ENCODE measurements around the gene C2CD4C. TPM values are rescaled to one million over a fixed set of nuclear protein-coding genes. Genes with fewer than 3 reads are reported as not detected.
A peak's percentile ranks its signal among the peaks of the same experiment; 100 is the strongest.

Gene C2CD4C
- total and polyA plus RNA-seq, 4 donors = 0.88 to 1.1 TPM; not detected in 2

DNA sequence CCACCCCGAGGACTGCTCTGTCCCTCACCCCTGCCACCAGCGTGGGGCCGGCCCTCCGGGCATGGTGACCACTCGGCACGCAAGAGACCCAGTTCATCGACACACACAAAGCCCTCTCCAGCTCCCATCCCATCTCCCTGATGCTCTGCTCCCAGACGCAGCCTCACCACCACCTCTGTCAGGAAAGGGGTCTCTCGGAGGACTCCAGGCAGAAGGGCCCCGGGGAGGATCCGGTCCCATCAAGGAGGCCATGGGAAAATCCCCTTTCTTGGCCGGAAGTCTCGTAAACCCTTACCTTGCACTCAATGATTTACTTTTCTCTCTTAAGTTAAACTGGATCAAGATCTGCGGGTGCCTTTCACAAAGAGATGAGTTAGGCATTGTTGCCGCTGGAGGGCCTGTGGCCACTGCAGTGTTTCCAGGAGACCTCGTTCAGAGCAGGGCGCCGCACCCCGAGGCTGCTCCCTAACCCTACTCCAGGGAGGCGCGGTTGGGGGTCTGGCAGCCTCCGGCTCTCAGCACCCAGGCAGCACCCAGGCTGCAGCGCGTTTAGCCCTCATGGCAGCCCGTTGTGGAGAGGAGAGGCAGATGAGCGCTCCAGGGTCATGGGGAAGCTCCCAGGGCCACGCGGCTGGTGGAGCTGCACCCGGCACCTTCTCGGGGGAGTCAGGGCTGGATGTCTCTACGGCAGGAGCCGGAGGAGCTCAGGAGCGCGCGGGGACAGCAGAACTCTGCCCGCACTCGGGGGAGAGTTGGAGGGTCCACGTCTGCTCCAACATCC, 31.0 kb downstream of the C2CD4C start:
- H3K4me3 ChIP-seq (ENCODE audit: low read length in 2 of 2) = no peak overlapping the region
- H3K4me1 ChIP-seq (ENCODE audit: control insufficient read depth in 1 of 2, insufficient read depth in 2 of 2, low read length in 2 of 2) = no peaks in the 10 kb centered on the region
- H3K27ac ChIP-seq (ENCODE audit: low read depth in 1 of 2, low read length in 2 of 2) = no peak overlapping the region
- no peaks in the 10 kb centered on the region for H3K27me3 ChIP-seq (ENCODE audit: control insufficient read depth in 1 of 2, insufficient read depth in 2 of 2, low read length in 1 of 2)
- ATAC-seq (ENCODE audit: low FRiP score) = peak; percentile 33
- H3K9me3 ChIP-seq (ENCODE audit: control insufficient read depth, low read length) = no peaks in the 10 kb centered on the region
- intact Hi-C loops (cut with DNase I) = no loop called here
- H3K36me3 ChIP-seq (ENCODE audit: control insufficient read depth in 1 of 2, insufficient read depth in 2 of 2, low read length in 1 of 2) = no peaks in the 10 kb centered on the region
- peak in 1 of 2 donors; percentile 30 for DNase-seq
- WGBS, 2 donors = 67 to 71% methylated on average over 38 of the region's 38 CpGs

DNA sequence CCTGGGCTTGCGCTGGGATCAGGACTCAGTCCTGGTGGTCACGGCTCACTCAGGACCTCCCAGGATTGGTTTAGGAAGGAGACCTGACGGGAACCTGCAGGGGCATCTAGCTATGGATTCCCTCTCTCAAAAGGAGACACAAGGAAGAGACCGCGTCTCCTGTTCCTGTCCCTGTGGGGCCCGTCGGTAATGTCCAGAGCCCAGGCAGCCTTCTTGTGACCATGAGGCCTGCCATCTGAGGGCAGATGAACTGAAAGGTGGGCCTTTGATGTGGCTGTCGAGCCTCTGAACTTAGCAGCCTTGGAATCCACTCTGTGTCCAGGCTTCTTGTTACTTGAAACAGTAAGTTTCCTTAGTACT, 32.9 kb downstream of the C2CD4C start:
- ATAC-seq (ENCODE audit: low FRiP score) = no peak
- Histone ChIP-seq H3K27me3 (ENCODE audit: control insufficient read depth in 1 of 2, insufficient read depth in 2 of 2, low read length in 1 of 2) (no peaks in the 10 kb centered on the region), H3K4me3 (ENCODE audit: low read length in 2 of 2) (no peak overlapping the region), H3K9me3 (ENCODE audit: control insufficient read depth, low read length) (no peaks in the 10 kb centered on the region), H3K27ac (ENCODE audit: low read depth in 1 of 2, low read length in 2 of 2) (no peak overlapping the region), H3K4me1 (ENCODE audit: control insufficient read depth in 1 of 2, insufficient read depth in 2 of 2, low read length in 2 of 2) (no peaks in the 10 kb centered on the region), H3K36me3 (ENCODE audit: control insufficient read depth in 1 of 2, insufficient read depth in 2 of 2, low read length in 1 of 2) (no peaks in the 10 kb centered on the region)
- no peak for DNase-seq
- intact Hi-C loops (cut with DNase I) = no loop called here
- WGBS, 2 donors = 89 to 90% methylated on average over 8 of the region's 8 CpGs

DNA sequence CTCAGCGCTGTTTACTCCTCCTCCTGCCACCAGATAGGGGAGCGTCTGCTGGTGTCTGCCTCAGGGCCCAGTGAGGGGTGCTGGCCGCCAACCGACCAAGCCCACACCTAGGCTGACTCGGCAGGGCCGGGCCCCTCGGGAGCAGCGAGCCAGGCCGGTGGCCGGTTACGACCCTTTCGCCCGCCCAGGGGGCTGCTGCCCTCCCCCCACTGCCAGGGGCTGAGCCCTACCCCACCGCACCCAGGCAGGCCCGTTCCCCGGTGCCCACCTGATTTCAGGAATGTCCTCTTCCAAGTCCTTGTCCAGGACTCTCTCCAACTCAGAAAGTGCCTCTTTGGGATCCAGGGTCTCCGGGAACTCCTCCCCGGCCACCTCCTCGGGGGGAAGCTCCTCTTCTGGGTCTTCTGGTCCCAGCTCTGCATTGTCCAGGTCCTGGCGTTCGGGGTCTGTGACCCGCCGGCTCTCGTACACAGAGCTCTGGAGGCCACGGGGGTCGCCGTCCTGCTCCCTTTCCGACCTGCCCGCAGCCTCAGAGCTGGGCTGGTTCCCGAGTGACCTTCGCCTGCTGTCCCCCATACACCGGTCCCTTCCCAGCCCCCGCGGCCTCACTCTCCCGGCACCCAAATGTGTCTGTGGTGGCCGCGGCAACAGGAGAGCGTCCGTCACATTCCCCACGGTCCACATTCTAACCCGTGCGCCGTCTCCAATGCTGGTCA, 33.4 kb downstream of the C2CD4C start:
- Histone ChIP-seq H3K36me3 (ENCODE audit: control insufficient read depth in 1 of 2, insufficient read depth in 2 of 2, low read length in 1 of 2) (no peaks in the 10 kb centered on the region), H3K4me1 (ENCODE audit: control insufficient read depth in 1 of 2, insufficient read depth in 2 of 2, low read length in 2 of 2) (no peaks in the 10 kb centered on the region), H3K27ac (ENCODE audit: low read depth in 1 of 2, low read length in 2 of 2) (no peak overlapping the region), H3K27me3 (ENCODE audit: control insufficient read depth in 1 of 2, insufficient read depth in 2 of 2, low read length in 1 of 2) (no peaks in the 10 kb centered on the region), H3K9me3 (ENCODE audit: control insufficient read depth, low read length) (no peaks in the 10 kb centered on the region), H3K4me3 (ENCODE audit: low read length in 2 of 2) (no peak overlapping the region)
- WGBS, 2 donors = 77 to 80% methylated on average over 42 to 43 of the region's 43 CpGs
- ATAC-seq (ENCODE audit: low FRiP score) (no peak), DNase-seq (peak in 1 of 2 donors; percentile 23)
- intact Hi-C loops (cut with DNase I) = no loop called here

DNA sequence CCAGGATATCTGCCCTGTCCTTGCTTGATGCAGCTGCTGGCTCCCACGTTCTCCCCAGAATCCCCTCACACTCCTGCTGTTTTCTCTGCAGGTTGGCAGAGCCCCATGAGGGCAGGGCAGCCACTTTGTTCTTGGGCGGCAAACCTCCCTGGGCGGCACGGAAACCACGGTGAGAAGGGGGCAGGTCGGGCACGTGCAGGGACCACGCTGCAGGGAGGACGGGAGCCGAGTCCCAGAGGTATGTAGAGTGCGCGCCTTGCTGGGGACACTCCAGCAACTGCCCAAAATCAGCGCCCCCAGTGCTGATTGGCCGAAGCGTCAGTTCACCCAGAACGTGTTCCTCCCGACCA, 34.1 kb downstream of the C2CD4C start:
- Histone ChIP-seq H3K9me3 (ENCODE audit: control insufficient read depth, low read length) (no peaks in the 10 kb centered on the region), H3K27ac (ENCODE audit: low read depth in 1 of 2, low read length in 2 of 2) (no peak overlapping the region), H3K4me1 (ENCODE audit: control insufficient read depth in 1 of 2, insufficient read depth in 2 of 2, low read length in 2 of 2) (no peaks in the 10 kb centered on the region), H3K4me3 (ENCODE audit: low read length in 2 of 2) (no peak overlapping the region), H3K36me3 (ENCODE audit: control insufficient read depth in 1 of 2, insufficient read depth in 2 of 2, low read length in 1 of 2) (no peaks in the 10 kb centered on the region), H3K27me3 (ENCODE audit: control insufficient read depth in 1 of 2, insufficient read depth in 2 of 2, low read length in 1 of 2) (no peaks in the 10 kb centered on the region)
- no peak for ATAC-seq (ENCODE audit: low FRiP score)
- DNase-seq = peak in 1 of 2 donors; percentile 30
- intact Hi-C loops (cut with DNase I) = no loop called here
- 70 to 71% methylated on average over 17 of the region's 17 CpGs for WGBS, 2 donors

DNA sequence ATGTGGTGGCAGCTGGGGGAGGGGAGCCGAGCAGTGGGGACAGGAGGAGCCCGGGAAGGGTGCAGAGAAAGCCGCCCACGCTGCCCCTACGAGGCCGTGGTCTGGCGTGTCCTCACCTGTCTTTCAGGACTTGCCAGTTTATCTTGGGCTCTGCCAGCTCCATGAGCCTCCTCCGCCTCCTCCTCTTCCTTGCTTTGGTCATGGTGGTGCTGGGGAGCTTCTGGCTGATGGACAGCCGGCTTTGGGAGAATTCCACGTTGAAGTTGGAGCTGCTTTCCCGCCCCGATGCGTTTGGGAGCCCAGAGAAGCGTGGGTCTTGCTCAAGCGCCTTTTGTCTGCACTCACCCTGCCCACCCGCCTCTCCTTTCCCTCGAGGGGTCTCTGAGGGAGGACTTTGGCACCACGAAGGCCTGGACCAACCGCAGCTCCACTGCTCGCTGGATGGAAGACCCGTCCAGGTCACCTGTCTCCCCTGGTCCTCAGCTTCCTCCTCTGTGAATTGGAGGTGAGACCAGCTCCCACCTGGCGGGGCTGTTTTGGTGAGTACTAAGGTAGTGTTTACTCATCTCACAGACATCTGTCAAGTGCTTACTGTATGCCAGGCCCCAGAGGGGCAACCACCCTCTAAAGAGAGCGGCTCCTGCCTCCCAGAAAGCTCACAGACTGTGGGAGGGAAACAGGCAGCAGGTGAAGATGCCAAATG, 34.6 kb downstream of the C2CD4C start:
- WGBS, 2 donors = 68 to 73% methylated on average over 23 of the region's 23 CpGs

DNA sequence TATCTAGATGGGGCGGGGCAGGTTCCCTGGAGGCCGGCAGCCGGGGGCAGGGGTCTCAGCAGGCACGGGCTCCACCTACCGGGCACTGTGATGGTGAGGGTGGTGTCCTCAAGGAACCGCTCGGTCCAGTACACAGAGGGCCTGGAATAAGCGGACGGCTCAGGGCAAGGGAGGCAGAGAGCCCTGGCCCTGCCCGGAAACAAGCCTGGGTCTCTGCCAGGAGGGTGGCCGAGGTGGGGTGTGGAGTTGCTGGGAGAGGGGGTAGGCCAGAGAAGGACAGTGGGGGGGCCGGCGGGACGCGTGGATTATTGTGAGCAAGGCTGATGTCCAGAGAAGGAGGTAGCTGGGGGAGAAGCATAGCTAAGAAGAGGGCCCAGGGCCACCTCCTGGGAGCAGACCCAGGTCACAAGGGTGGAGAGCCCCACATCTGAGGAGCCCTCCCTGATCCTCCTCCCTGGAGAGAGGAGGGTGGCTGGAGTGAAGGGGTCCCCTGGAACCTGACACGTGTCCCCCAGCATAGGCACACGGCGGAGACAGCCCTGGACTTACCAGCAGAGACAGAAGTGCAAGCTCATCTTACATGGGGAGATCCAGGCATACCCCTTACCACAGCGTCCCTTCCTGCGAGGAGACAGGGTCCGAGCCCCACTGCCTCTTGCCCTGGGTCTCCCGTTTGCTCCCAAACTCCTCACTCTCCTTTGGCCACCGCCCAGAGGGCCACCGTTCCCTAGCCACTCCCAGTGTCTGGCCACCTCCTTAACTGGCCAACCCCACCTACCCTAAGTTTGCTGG, 35.4 kb downstream of the C2CD4C start:
- H3K27ac ChIP-seq (ENCODE audit: low read depth in 1 of 2, low read length in 2 of 2) = no peak overlapping the region
- H3K9me3 ChIP-seq (ENCODE audit: control insufficient read depth, low read length) = no peaks in the 10 kb centered on the region
- H3K4me1 ChIP-seq (ENCODE audit: control insufficient read depth in 1 of 2, insufficient read depth in 2 of 2, low read length in 2 of 2) = no peaks in the 10 kb centered on the region
- intact Hi-C loops (cut with DNase I) = no loop called here
- no peak overlapping the region for H3K4me3 ChIP-seq (ENCODE audit: low read length in 2 of 2)
- H3K36me3 ChIP-seq (ENCODE audit: control insufficient read depth in 1 of 2, insufficient read depth in 2 of 2, low read length in 1 of 2) = no peaks in the 10 kb centered on the region
- DNase-seq (peak in 1 of 2 donors; percentile 24), ATAC-seq (ENCODE audit: low FRiP score) (peak; percentile 19)
- 79 to 83% methylated on average over 24 of the region's 24 CpGs for WGBS, 2 donors
- H3K27me3 ChIP-seq (ENCODE audit: control insufficient read depth in 1 of 2, insufficient read depth in 2 of 2, low read length in 1 of 2) = no peaks in the 10 kb centered on the region

More for the DNA sequence above, 34.6 kb downstream of the C2CD4C start:
- Histone ChIP-seq H3K4me3 (ENCODE audit: low read length in 2 of 2) (no peak overlapping the region), H3K27ac (ENCODE audit: low read depth in 1 of 2, low read length in 2 of 2) (no peak overlapping the region), H3K9me3 (ENCODE audit: control insufficient read depth, low read length) (no peaks in the 10 kb centered on the region), H3K36me3 (ENCODE audit: control insufficient read depth in 1 of 2, insufficient read depth in 2 of 2, low read length in 1 of 2) (no peaks in the 10 kb centered on the region), H3K4me1 (ENCODE audit: control insufficient read depth in 1 of 2, insufficient read depth in 2 of 2, low read length in 2 of 2) (no peaks in the 10 kb centered on the region), H3K27me3 (ENCODE audit: control insufficient read depth in 1 of 2, insufficient read depth in 2 of 2, low read length in 1 of 2) (no peaks in the 10 kb centered on the region)
- ATAC-seq (ENCODE audit: low FRiP score) (no peak), DNase-seq (peak in 1 of 2 donors; percentile 29)
- intact Hi-C loops (cut with DNase I) = no loop called here

DNA sequence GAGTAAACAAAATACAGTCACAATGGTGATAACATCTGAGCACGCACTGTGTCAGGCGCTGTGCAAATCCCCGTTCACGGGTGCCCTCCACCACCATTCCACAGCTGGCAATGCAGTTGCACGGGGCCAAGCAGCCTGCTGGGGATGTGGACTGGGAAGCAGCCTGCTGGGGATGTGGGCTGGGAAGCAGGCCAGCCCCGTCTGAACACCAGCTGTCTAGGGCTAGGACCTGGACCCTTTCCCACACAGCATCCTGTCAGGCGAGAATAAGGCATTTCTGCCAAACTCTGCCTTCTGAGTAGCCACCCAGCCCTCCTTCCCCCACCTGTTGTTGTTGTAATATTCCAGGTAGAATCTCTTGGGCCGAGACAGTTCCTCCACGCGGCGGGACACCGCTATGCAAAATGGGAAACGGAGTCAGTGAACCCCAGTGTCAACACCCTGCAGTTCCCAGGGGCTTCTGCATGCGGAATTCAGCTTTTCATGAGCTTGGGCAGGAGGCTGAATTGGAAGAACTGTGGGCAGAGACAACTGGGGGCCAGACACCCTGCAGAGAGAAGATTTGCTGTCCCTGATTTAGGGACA, 36.5 kb downstream of the C2CD4C start:
- ATAC-seq (ENCODE audit: low FRiP score) = no peak
- Histone ChIP-seq H3K36me3 (ENCODE audit: control insufficient read depth in 1 of 2, insufficient read depth in 2 of 2, low read length in 1 of 2) (no peaks in the 10 kb centered on the region), H3K9me3 (ENCODE audit: control insufficient read depth, low read length) (no peaks in the 10 kb centered on the region), H3K4me3 (ENCODE audit: low read length in 2 of 2) (no peak overlapping the region), H3K4me1 (ENCODE audit: control insufficient read depth in 1 of 2, insufficient read depth in 2 of 2, low read length in 2 of 2) (no peaks in the 10 kb centered on the region), H3K27ac (ENCODE audit: low read depth in 1 of 2, low read length in 2 of 2) (no peak overlapping the region), H3K27me3 (ENCODE audit: control insufficient read depth in 1 of 2, insufficient read depth in 2 of 2, low read length in 1 of 2) (no peaks in the 10 kb centered on the region)
- peak in 1 of 2 donors; percentile 33 for DNase-seq
- intact Hi-C loops (cut with DNase I) = no loop called here
- WGBS, 2 donors = 48 to 53% methylated on average over 14 of the region's 14 CpGs

DNA sequence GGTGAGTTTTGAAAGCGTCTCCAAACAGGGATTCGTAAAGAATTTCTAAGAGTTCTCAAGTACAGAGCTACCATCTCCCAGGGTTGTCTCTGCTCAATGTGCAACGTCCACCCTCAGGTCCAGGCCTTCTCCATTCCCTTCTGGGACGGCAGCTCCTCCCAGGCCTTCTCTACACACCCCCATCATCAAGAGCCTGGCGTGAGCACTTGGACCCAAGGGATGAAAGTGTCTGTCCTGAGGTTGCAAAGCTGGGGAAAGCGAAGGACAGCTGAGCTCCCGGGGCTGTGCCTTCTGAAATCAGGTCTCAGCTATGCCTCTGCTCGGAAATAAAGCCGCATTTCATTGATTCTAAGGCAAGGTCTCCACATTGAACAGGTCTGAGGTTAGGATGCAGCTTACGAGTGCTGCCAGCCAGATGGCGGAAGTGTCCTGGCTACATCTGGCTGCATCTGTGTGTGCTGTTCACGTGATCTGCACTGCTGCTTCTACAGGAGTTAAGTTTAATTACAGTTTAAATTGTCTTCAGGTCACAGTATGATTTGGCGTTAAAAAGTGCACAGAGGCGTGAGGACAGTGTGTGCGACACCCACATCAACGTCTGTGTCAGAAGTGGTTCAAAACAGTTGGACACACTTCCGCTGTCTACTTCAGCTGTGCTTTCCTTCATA, 37.3 kb downstream of the C2CD4C start:
- peak in 1 of 2 donors; percentile 17 for DNase-seq
- no peaks in the 10 kb centered on the region for H3K27me3 ChIP-seq (ENCODE audit: control insufficient read depth in 1 of 2, insufficient read depth in 2 of 2, low read length in 1 of 2)
- no peaks in the 10 kb centered on the region for H3K9me3 ChIP-seq (ENCODE audit: control insufficient read depth, low read length)
- no peak overlapping the region for H3K4me3 ChIP-seq (ENCODE audit: low read length in 2 of 2)
- ATAC-seq (ENCODE audit: low FRiP score) = no peak
- H3K4me1 ChIP-seq (ENCODE audit: control insufficient read depth in 1 of 2, insufficient read depth in 2 of 2, low read length in 2 of 2) = no peaks in the 10 kb centered on the region
- intact Hi-C loops (cut with DNase I) = no loop called here
- H3K36me3 ChIP-seq (ENCODE audit: control insufficient read depth in 1 of 2, insufficient read depth in 2 of 2, low read length in 1 of 2) = no peaks in the 10 kb centered on the region
- no peak overlapping the region for H3K27ac ChIP-seq (ENCODE audit: low read depth in 1 of 2, low read length in 2 of 2)
- WGBS, 2 donors = 70 to 73% methylated on average over 17 of the region's 17 CpGs
